GM23248 (cell line): ENCODE measurements around the gene SELENOK.

Experiments used
- EZH2 ChIP-seq: fragments of 200-600 bp; sonication (generic); IDR thresholded peaks from 2 replicates; pipeline ENCODE4 v1.6.1; 2018; ENCODE audit warnings: antibody characterized with exemption, mild to moderate bottlenecking; ENCODE audit not compliant: insufficient read depth, poor library complexity, severe bottlenecking
- EZH2phosphoT487 ChIP-seq: fragments of 200-600 bp; sonication (generic); IDR thresholded peaks from 2 replicates; pipeline ENCODE4 v1.6.1; 2018; ENCODE audit warnings: antibody characterized with exemption, moderate library complexity, mild to moderate bottlenecking, low read depth; ENCODE audit not compliant: insufficient read depth

DNA sequence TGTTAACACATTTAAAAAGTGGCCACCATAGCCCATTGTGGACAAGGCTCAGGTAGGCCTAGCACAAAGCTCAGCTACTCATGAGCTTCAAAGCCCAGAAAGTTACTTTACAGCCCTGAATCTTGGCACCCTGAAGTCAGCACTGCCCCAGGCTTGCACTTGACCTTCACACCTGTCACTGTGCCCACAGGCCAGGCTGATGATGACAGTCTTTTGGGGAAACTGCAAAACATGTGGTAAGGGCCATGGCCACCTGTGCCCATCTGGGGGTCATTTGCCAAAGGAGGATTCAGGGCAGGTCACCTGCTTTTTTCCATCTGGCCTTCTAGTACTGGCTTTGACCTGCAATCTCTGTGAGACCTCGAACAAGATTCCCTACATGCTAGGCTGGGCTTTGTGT is 56.4 kb downstream of the SELENOK start:
- TF ChIP-seq EZH2phosphoT487 (no peak), EZH2 (no peak)
